Gastrocnemius medialis (tissue), 4 donors: Measurements from ENCODE around the gene SHANK1. TPM values are rescaled to one million over a fixed set of nuclear protein-coding genes. Genes with fewer than 3 reads are reported as not detected.
"Not testable (repeated sequence)": the region's sequence is repeated elsewhere in the genome, so short reads cannot be mapped to it uniquely, and the experiment has no call there.

Source experiments
- ATAC-seq, 2 donors: fragments of 150-250 bp; one replicate each; pipeline ENCODE4 v1.9.1; 2016
- DNase-seq, 2 donors: peaks; one replicate each; pipeline ENCODE4 v3.0.0-alpha.2; 2019
- H3K27ac ChIP-seq, 4 donors: fragments of 200-600 bp; sonication (generic); 1 replicate in 1 of 4; 2 replicates in 3 of 4; pipeline ENCODE4 v1.5.1; 2016 to 2018; ENCODE audit warnings: mild to moderate bottlenecking in 2 of 4, moderate library complexity in 1 of 4
- H3K27me3 ChIP-seq, 3 donors: fragments of 200-600 bp; sonication (generic) in 2 of 3; 1 replicate in 1 of 3; 2 replicates in 2 of 3; pipeline versions ENCODE4 v1.5.1 to v1.6.0; 2016 to 2019; ENCODE audit warnings: mild to moderate bottlenecking in 1 of 3, moderate library complexity in 1 of 3
- H3K36me3 ChIP-seq, 2 donors: fragments of 200-600 bp; sonication (generic) in 1 of 2; one replicate each; pipeline ENCODE4 v1.5.1; 2017 to 2018
- H3K4me1 ChIP-seq, 2 donors: fragments of 200-600 bp; sonication (generic) in 1 of 2; one replicate each; pipeline ENCODE4 v1.5.1; 2016 to 2017; ENCODE audit warnings: mild to moderate bottlenecking in 2 of 2
- H3K4me3 ChIP-seq, 4 donors: fragments of 200-600 bp; sonication (generic) in 3 of 4; 1 replicate in 1 of 4; 2 replicates in 3 of 4; pipeline ENCODE4 v1.5.1; 2016 to 2019; ENCODE audit warnings: mild to moderate bottlenecking in 2 of 4
- H3K9me3 ChIP-seq, 3 donors: fragments of 200-600 bp; sonication (generic) in 2 of 3; 1 replicate in 1 of 3; 2 replicates in 2 of 3; pipeline ENCODE4 v1.5.1; 2016 to 2019
- POLR2A ChIP-seq, 2 donors: fragments of 450-650 bp; IDR thresholded peaks; one replicate each; pipeline ENCODE4 v1.6.1; 2017; ENCODE audit warnings: antibody characterized with exemption in 2 of 2, mild to moderate bottlenecking in 2 of 2, moderate library complexity in 2 of 2
- in situ Hi-C, 4 donors: fragments of 200-750 bp; cut with MboI; loops; one replicate each; pipeline versions ENCODE4 v1.15.0 to v1.8.0; 2017; ENCODE audit warnings: low sequenced_read_pairs in 4 of 4
- intact Hi-C: fragments of 100-400 bp; cut with DNase I; formaldehyde crosslinking; loops from one replicate; pipeline ENCODE4 v1.15.1; 2023; ENCODE audit warnings: low total_unique reads
- total RNA-seq, 4 donors: library from RNA; depleted of rRNA; stranded (reverse); fragments of >200 nt; gene quantifications; one replicate each; pipeline versions ENCODE4 v1.1.0 to v1.2.3, GENCODE V29; 2016
- TF ChIP-seq, protein P1 (sequence below), 5 experiments: fragments of 450-650 bp in 3 of 5; fragments of 200-600 bp in 2 of 5; sonication (generic) in 2 of 5; IDR thresholded peaks in 4 of 5; conservative IDR thresholded peaks in 1 of 5; 1 replicate in 4 of 5; 2 replicates in 1 of 5; pipeline ENCODE4 v1.5.1; 2016 to 2019; ENCODE audit warnings: antibody characterized with exemption in 5 of 5, mild to moderate bottlenecking in 3 of 5, moderate library complexity in 3 of 5

Gene SHANK1
- total RNA-seq, 4 donors from 2014 or later = 0.68 TPM; not detected in 3

- in situ Hi-C loops (no loop called here), intact Hi-C loops (no loop called here)
- Histone ChIP-seq H3K27me3 (no peaks in the 10 kb centered on the region), H3K9me3 (no peaks in the 10 kb centered on the region), H3K4me3 (no peak overlapping the region), H3K4me1 (no peaks in the 10 kb centered on the region), H3K27ac (no peak overlapping the region), H3K36me3 (no peaks in the 10 kb centered on the region)
- TF ChIP-seq POLR2A (IDR thresholded peaks at IDR 0.05) = no peak
- TF ChIP-seq, protein P1, sequence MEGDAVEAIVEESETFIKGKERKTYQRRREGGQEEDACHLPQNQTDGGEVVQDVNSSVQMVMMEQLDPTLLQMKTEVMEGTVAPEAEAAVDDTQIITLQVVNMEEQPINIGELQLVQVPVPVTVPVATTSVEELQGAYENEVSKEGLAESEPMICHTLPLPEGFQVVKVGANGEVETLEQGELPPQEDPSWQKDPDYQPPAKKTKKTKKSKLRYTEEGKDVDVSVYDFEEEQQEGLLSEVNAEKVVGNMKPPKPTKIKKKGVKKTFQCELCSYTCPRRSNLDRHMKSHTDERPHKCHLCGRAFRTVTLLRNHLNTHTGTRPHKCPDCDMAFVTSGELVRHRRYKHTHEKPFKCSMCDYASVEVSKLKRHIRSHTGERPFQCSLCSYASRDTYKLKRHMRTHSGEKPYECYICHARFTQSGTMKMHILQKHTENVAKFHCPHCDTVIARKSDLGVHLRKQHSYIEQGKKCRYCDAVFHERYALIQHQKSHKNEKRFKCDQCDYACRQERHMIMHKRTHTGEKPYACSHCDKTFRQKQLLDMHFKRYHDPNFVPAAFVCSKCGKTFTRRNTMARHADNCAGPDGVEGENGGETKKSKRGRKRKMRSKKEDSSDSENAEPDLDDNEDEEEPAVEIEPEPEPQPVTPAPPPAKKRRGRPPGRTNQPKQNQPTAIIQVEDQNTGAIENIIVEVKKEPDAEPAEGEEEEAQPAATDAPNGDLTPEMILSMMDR (IDR thresholded peaks at IDR 0.05 in 4 of 5, conservative IDR thresholded peaks at IDR 0.05 in 1 of 5) = no peak
- ATAC-seq (no peak), DNase-seq (no peak)
These were observed 29.9 kb upstream of the SHANK1 start for GRCh38 chr19:50749490-50749889.

DNA sequence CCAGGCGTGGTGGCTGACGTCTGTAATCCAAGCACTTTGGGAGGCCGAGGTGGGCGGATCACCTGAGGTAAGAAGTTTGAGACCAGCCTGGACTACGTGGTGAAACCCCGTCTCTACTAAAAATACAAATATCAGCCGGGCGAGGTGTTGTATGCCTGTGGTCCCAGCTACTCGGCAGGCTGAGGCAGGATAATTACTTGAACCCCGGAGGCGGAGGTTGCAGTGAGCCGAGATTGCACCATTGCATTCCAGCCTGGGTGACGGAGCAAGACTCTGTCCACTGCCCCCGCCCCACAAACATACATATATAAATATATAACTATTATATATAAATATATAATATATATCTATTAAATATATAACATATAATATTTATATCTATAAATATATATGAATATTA, 27.5 kb upstream of the SHANK1 start:
- ATAC-seq = not testable (repeated sequence)

GRCh38 chr19:50745221-50745620, 25.6 kb upstream of the SHANK1 start:
- DNase-seq (no peak), ATAC-seq (no peak)
- TF ChIP-seq POLR2A (IDR thresholded peaks at IDR 0.05) = no peak
- TF ChIP-seq, protein P1 (IDR thresholded peaks at IDR 0.05 in 4 of 5, conservative IDR thresholded peaks at IDR 0.05 in 1 of 5) = no peak
- in situ Hi-C loops = no loop called here
- Histone ChIP-seq H3K27ac (no peak overlapping the region), H3K27me3 (peaks cover 0 to 3% (median 0%) of the 10 kb centered on the region in 3 donors), H3K4me1 (no peaks in the 10 kb centered on the region), H3K4me3 (no peak overlapping the region), H3K36me3 (no peaks in the 10 kb centered on the region), H3K9me3 (no peaks in the 10 kb centered on the region)
- intact Hi-C loops = no loop called here

More for the DNA sequence above, 27.5 kb upstream of the SHANK1 start:
- H3K27ac ChIP-seq, H3K4me1 ChIP-seq, H3K9me3 ChIP-seq, H3K27me3 ChIP-seq, DNase-seq, intact Hi-C loops, in situ Hi-C loops, H3K4me3 ChIP-seq, H3K36me3 ChIP-seq: not testable (repeated sequence)

DNA sequence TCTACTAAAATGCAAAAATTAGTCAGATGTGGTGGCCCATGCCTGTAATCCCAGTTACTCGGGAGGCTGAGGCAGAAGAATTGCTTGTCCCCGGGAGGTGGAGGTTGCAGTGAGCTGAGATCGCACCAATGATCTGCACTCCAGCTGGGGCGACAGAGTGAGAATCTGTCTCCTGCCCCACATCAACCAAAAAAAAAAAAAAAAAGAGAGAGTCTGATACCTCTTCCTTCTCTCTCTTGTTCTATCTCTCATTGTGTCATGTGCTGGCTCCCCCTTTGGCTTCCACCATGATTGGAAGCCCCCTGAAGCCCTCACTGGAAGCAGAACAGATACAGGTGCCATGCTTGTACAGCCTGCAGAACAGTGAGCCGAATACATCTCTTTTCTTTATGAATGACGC, 23.9 kb upstream of the SHANK1 start:
- H3K4me3 ChIP-seq = no peak overlapping the region
- TF ChIP-seq, protein P1 (IDR thresholded peaks at IDR 0.05 in 4 of 5, conservative IDR thresholded peaks at IDR 0.05 in 1 of 5) = no peak
- no peak for TF ChIP-seq POLR2A (IDR thresholded peaks at IDR 0.05)
- intact Hi-C loops = no loop called here
- DNase-seq (no peak), ATAC-seq (no peak)
- in situ Hi-C loops = no loop called here
- H3K27me3 ChIP-seq = peaks cover 0 to 5% (median 5%) of the 10 kb centered on the region in 3 donors
- H3K36me3 ChIP-seq = no peaks in the 10 kb centered on the region
- H3K9me3 ChIP-seq = no peaks in the 10 kb centered on the region
- no peaks in the 10 kb centered on the region for H3K4me1 ChIP-seq
- no peak overlapping the region for H3K27ac ChIP-seq

GRCh38 chr19:50741179-50741933, 21.8 kb upstream of the SHANK1 start:
- DNase-seq (no peak), ATAC-seq (no peak)
- Histone ChIP-seq H3K36me3 (no peaks in the 10 kb centered on the region), H3K4me1 (no peaks in the 10 kb centered on the region), H3K4me3 (no peak overlapping the region), H3K27ac (no peak overlapping the region), H3K27me3 (peaks cover 5 to 7% (median 5%) of the 10 kb centered on the region in 3 donors), H3K9me3 (no peaks in the 10 kb centered on the region)
- intact Hi-C loops (no loop called here), in situ Hi-C loops (no loop called here)
- no peak for TF ChIP-seq POLR2A (IDR thresholded peaks at IDR 0.05)
- TF ChIP-seq, protein P1 (IDR thresholded peaks at IDR 0.05 in 4 of 5, conservative IDR thresholded peaks at IDR 0.05 in 1 of 5) = no peak
